HepG2 (cell line): ENCODE data around the gene XPO1. TPM values are rescaled to one million over a fixed set of nuclear protein-coding genes. Genes with fewer than 3 reads are reported as not detected.

Source experiments
- ARID2 ChIP-seq: sonication (generic); formaldehyde crosslinking; IDR thresholded peaks from 2 replicates; pipeline ENCODE4 v1.8.1; 2022; ENCODE audit warnings: mild to moderate bottlenecking, missing genetic modification reagents, borderline replicate concordance
- ATF5 ChIP-seq: sonication (generic); formaldehyde crosslinking; IDR thresholded peaks from 2 replicates; pipeline ENCODE4 v1.4.0; 2020; ENCODE audit warnings: mild to moderate bottlenecking, low read depth, missing genetic modification reagents
- BRCA1 ChIP-seq: sonication (generic); formaldehyde crosslinking; IDR thresholded peaks from 2 replicates; pipeline ENCODE4 v1.4.0; 2020; ENCODE audit warnings: missing genetic modification reagents
- E2F1 ChIP-seq: sonication (generic); formaldehyde crosslinking; IDR thresholded peaks from 2 replicates; pipeline ENCODE4 v1.5.0; 2020; ENCODE audit warnings: missing genetic modification reagents
- ELK4 ChIP-seq: sonication (generic); formaldehyde crosslinking; IDR thresholded peaks from 2 replicates; pipeline ENCODE4 v1.9.0; 2021; ENCODE audit warnings: missing genetic modification reagents, borderline replicate concordance
- ERF ChIP-seq: IDR thresholded peaks from 2 replicates; pipeline ENCODE4 v1.6.1; 2018; ENCODE audit warnings: missing biosample characterization, missing genetic modification reagents
- ESRRA ChIP-seq: sonication (generic); formaldehyde crosslinking; IDR thresholded peaks from 2 replicates; pipeline ENCODE4 v1.5.1; 2020; ENCODE audit warnings: mild to moderate bottlenecking, low read depth, missing genetic modification reagents
- FOXA3 ChIP-seq: IDR thresholded peaks from 2 replicates; pipeline ENCODE4 v1.6.1; 2016; ENCODE audit warnings: missing genetic modification reagents, missing compliant biosample characterization
- HDAC1 ChIP-seq: sonication (generic); formaldehyde crosslinking; IDR thresholded peaks from 2 replicates; pipeline ENCODE4 v1.5.1; 2020; ENCODE audit warnings: mild to moderate bottlenecking, missing genetic modification reagents
- HNF1B ChIP-seq: sonication (generic); formaldehyde crosslinking; IDR thresholded peaks from 2 replicates; pipeline ENCODE4 v1.5.1; 2020; ENCODE audit warnings: mild to moderate bottlenecking, moderate library complexity, missing genetic modification reagents
- KLF9 ChIP-seq: IDR thresholded peaks from 2 replicates; pipeline ENCODE4 v1.6.1; 2016; ENCODE audit warnings: low read depth
- MAF1 ChIP-seq: sonication (generic); formaldehyde crosslinking; IDR thresholded peaks from 2 replicates; pipeline ENCODE4 v1.5.0; 2020; ENCODE audit warnings: missing genetic modification reagents, borderline replicate concordance
- MEF2D ChIP-seq: sonication (generic); formaldehyde crosslinking; IDR thresholded peaks from 2 replicates; pipeline ENCODE4 v1.5.1; 2020; ENCODE audit warnings: mild to moderate bottlenecking, missing genetic modification reagents
- PHB2 ChIP-seq: fragments of 450-650 bp; IDR thresholded peaks from 2 replicates; pipeline ENCODE4 v1.6.1; 2018; ENCODE audit not compliant: partially characterized antibody
- WIZ ChIP-seq: sonication (generic); formaldehyde crosslinking; IDR thresholded peaks from 2 replicates; pipeline ENCODE4 v1.5.1; 2020; ENCODE audit warnings: mild to moderate bottlenecking, missing genetic modification reagents
- ZBTB33 ChIP-seq: sonication (generic); formaldehyde crosslinking; IDR thresholded peaks from 2 replicates; pipeline ENCODE4 v1.4.0; 2020; ENCODE audit warnings: missing genetic modification reagents
- ZFP41 ChIP-seq: sonication (generic); formaldehyde crosslinking; IDR thresholded peaks from 2 replicates; pipeline ENCODE4 v1.4.0; 2020; ENCODE audit warnings: mild to moderate bottlenecking, missing genetic modification reagents, borderline replicate concordance
- ZMYM2 ChIP-seq: sonication (generic); formaldehyde crosslinking; IDR thresholded peaks from 2 replicates; pipeline ENCODE4 v1.8.0; 2022; ENCODE audit warnings: mild to moderate bottlenecking, missing genetic modification reagents
- ZMYM4 ChIP-seq: sonication (generic); formaldehyde crosslinking; IDR thresholded peaks from 2 replicates; pipeline ENCODE4 v1.8.1; 2023; ENCODE audit warnings: mild to moderate bottlenecking, missing genetic modification reagents
- ZNF224 ChIP-seq: sonication (generic); formaldehyde crosslinking; IDR thresholded peaks from 2 replicates; pipeline ENCODE4 v1.5.0; 2020; ENCODE audit warnings: mild to moderate bottlenecking, missing genetic modification reagents
- ZNF329 ChIP-seq: sonication (generic); formaldehyde crosslinking; IDR thresholded peaks from 2 replicates; pipeline ENCODE4 v1.9.0; 2021; ENCODE audit warnings: low read depth, mild to moderate bottlenecking, missing genetic modification reagents
- ZNF335 ChIP-seq: sonication (generic); formaldehyde crosslinking; IDR thresholded peaks from 2 replicates; pipeline ENCODE4 v1.4.0; 2020; ENCODE audit warnings: missing genetic modification reagents
- ZNF543 ChIP-seq: sonication (generic); formaldehyde crosslinking; IDR thresholded peaks from 2 replicates; pipeline ENCODE4 v1.4.0; 2020; ENCODE audit warnings: mild to moderate bottlenecking, missing genetic modification reagents
- ZNF563 ChIP-seq: sonication (generic); formaldehyde crosslinking; IDR thresholded peaks from 2 replicates; pipeline ENCODE4 v1.8.0; 2022; ENCODE audit warnings: mild to moderate bottlenecking, moderate library complexity, missing genetic modification reagents
- ZNF709 ChIP-seq: sonication (generic); formaldehyde crosslinking; IDR thresholded peaks from 2 replicates; pipeline ENCODE4 v1.5.0; 2020; ENCODE audit warnings: mild to moderate bottlenecking, missing genetic modification reagents
- ZSCAN9 ChIP-seq: IDR thresholded peaks from 2 replicates; pipeline ENCODE4 v1.6.1; 2016; ENCODE audit warnings: borderline replicate concordance
- polyA plus RNA-seq, 8 experiments: library from polyadenylated mRNA; depleted of rRNA in 3 of 8; stranded (reverse) in 7 of 8; unstranded in 1 of 8; fragments of >200 nt; fragmentation: Illumina TruSeq in 4 of 8; extraction: Trizol in 4 of 8; gene quantifications; 2 replicates each; pipeline versions ENCODE4 v1.2.1 to v1.2.3, GENCODE V29; 2011 to 2016; ENCODE audit warnings: low read depth in 4 of 8, missing spikeins in 1 of 8, mixed read lengths in 1 of 8; ENCODE audit not compliant: insufficient read depth in 1 of 8
- total RNA-seq, 5 experiments: library from RNA; depleted of rRNA; stranded (reverse); fragments of >200 nt; fragmentation: Illumina TruSeq; extraction: Trizol; gene quantifications; 2 replicates each; pipeline ENCODE4 v1.2.3, GENCODE V29; 2016; ENCODE audit warnings: low read depth in 1 of 5

XPO1 gene
- total and polyA plus RNA-seq, 2 of the 13 experiments (the other 11 are each of a cell fraction or from before 2014, with no cell fraction given): 67.4 to 212 TPM

- TF ChIP-seq ELK4 (CRISPR knock-in tag): no peak
- no peak for TF ChIP-seq ATF5 (CRISPR knock-in tag)
- no peak for TF ChIP-seq ZNF709 (CRISPR knock-in tag)
- 0 out of 2 replicates have a peak, but pooled peaks have one; percentile 6 for TF ChIP-seq HNF1B (CRISPR knock-in tag)
- TF ChIP-seq ZBTB33: no peak
- no peak for TF ChIP-seq WIZ (CRISPR knock-in tag)
- peak; percentile 63; the same call in 1 of the 2 replicates for TF ChIP-seq ESRRA (CRISPR knock-in tag)
- TF ChIP-seq HDAC1: no peak; the same call in 1 of the 2 replicates
- TF ChIP-seq ZFP41 (CRISPR knock-in tag): no peak
- no peak for TF ChIP-seq BRCA1 (CRISPR knock-in tag)
- TF ChIP-seq FOXA3 (CRISPR knock-in tag): no peak
- no peak for TF ChIP-seq ARID2
- no peak for TF ChIP-seq MAF1
- no peak for TF ChIP-seq ZNF224 (CRISPR knock-in tag)
- no peak; the same call in 1 of the 2 replicates for TF ChIP-seq ZNF563 (CRISPR knock-in tag)
- no peak for TF ChIP-seq PHB2
- no peak for TF ChIP-seq ZMYM4 (CRISPR knock-in tag)
- TF ChIP-seq KLF9 (CRISPR knock-in tag): no peak
- TF ChIP-seq ZNF329 (CRISPR knock-in tag): peak; percentile 22; the same call in 1 of the 2 replicates
- TF ChIP-seq E2F1 (CRISPR knock-in tag): no peak
- 0 out of 2 replicates have a peak, but pooled peaks have one; percentile 6 for TF ChIP-seq ZSCAN9
- TF ChIP-seq ZNF335 (CRISPR knock-in tag): 0 out of 2 replicates have a peak, but pooled peaks have one; percentile 23
- TF ChIP-seq ERF (CRISPR knock-in tag): no peak
- no peak for TF ChIP-seq ZMYM2 (CRISPR knock-in tag)
- no peak; the same call in 1 of the 2 replicates for TF ChIP-seq MEF2D (CRISPR knock-in tag)
- TF ChIP-seq ZNF543 (CRISPR knock-in tag): no peak; the same call in 1 of the 2 replicates
Observed at GRCh38 chr2:61538920-61539520, 864 bp upstream of the XPO1 start (continued).
